NOMO-1 treated with DMSO at 0.1 percent for 48 hours (cell line): Measurements from ENCODE around the gene MORN5.
"Not testable (repeated sequence)": the region's sequence is repeated elsewhere in the genome, so short reads cannot be mapped to it uniquely, and the experiment has no call there.

Source experiments
- DNase-seq: peaks from one replicate; lab custom pipeline; 2025; ENCODE audit not compliant: unreplicated experiment; lab: John Stamatoyannopoulos, UW

Gene MORN5

GRCh38 chr9:122159026-122159924, at the start of gene MORN5, which contains the start of gene NDUFA8:
TSS of gene MORN5 (plus strand) at chr9:122159908. CDS start at chr9:122159973, 65 bp downstream.
TSS of gene NDUFA8 (minus strand) at chr9:122159779. CDS start at chr9:122159677, 102 bp downstream.
- DNase-seq: peak; percentile 88

GRCh38 chr9:122110100-122110833, 49.4 kb upstream of the MORN5 start:
- DNase-seq: no peak

GRCh38 chr9:122111413-122112085, 48.2 kb upstream of the MORN5 start:
- DNase-seq: no peak

- DNase-seq: no peak
Observed at GRCh38 chr9:122112238-122112637, 47.5 kb upstream of the MORN5 start.

GRCh38 chr9:122113574-122113973, 46.1 kb upstream of the MORN5 start:
- DNase-seq: no peak

- DNase-seq: no peak
Observed at GRCh38 chr9:122115176-122116035, 44.3 kb upstream of the MORN5 start.

GRCh38 chr9:122116040-122116439, 43.7 kb upstream of the MORN5 start:
- DNase-seq: no peak

- no peak for DNase-seq
Observed at GRCh38 chr9:122116448-122117173, 43.1 kb upstream of the MORN5 start.

GRCh38 chr9:122117241-122117640, 42.5 kb upstream of the MORN5 start:
- DNase-seq: not testable (repeated sequence)

- no peak for DNase-seq
Observed at GRCh38 chr9:122118343-122119165, 41.2 kb upstream of the MORN5 start.

- no peak for DNase-seq
Observed at GRCh38 chr9:122119166-122119521, 40.6 kb upstream of the MORN5 start.

- DNase-seq: no peak
Observed at GRCh38 chr9:122119721-122120120, 40.0 kb upstream of the MORN5 start.

- no peak for DNase-seq
Observed at GRCh38 chr9:122120316-122121071, 39.2 kb upstream of the MORN5 start.

GRCh38 chr9:122121391-122121790, 38.3 kb upstream of the MORN5 start:
- no peak for DNase-seq

GRCh38 chr9:122121931-122122330, 37.8 kb upstream of the MORN5 start:
- no peak for DNase-seq

- DNase-seq: no peak
Observed at GRCh38 chr9:122122468-122122867, 37.2 kb upstream of the MORN5 start.

GRCh38 chr9:122122903-122123632, 36.6 kb upstream of the MORN5 start:
- peak; percentile 27 for DNase-seq

GRCh38 chr9:122124048-122124447, 35.7 kb upstream of the MORN5 start:
- no peak for DNase-seq
